Uterus (tissue), 4 donors: ENCODE results near the gene IRAK1. TPM values are rescaled to one million over a fixed set of nuclear protein-coding genes. Genes with fewer than 3 reads are reported as not detected.

Source experiments
- DNase-seq, 2 donors: peaks; one replicate each; pipeline ENCODE4 v3.0.0-alpha.2; 2019 to 2020
- H3K27ac ChIP-seq, 2 donors: fragments of 200-600 bp; sonication (generic); 1 replicate in 1 of 2; 2 replicates in 1 of 2; pipeline ENCODE4 v1.5.1; 2016 to 2018
- H3K27me3 ChIP-seq, 2 donors: fragments of 200-600 bp; sonication (generic); one replicate each; pipeline ENCODE4 v1.5.1; 2018 to 2019; ENCODE audit warnings: control low read depth in 1 of 2
- H3K36me3 ChIP-seq, 2 donors: fragments of 200-600 bp; sonication (generic); one replicate each; pipeline ENCODE4 v1.5.1; 2019; ENCODE audit warnings: control low read depth in 1 of 2
- H3K4me1 ChIP-seq, 2 donors: fragments of 200-600 bp; sonication (generic); one replicate each; pipeline ENCODE4 v1.5.1; 2018 to 2019; ENCODE audit warnings: control low read depth in 1 of 2
- H3K4me3 ChIP-seq, 2 donors: fragments of 200-600 bp; sonication (generic); 1 replicate in 1 of 2; 2 replicates in 1 of 2; pipeline ENCODE4 v1.5.1; 2018 to 2019; ENCODE audit warnings: mild to moderate bottlenecking in 1 of 2
- H3K9me3 ChIP-seq, 2 donors: fragments of 200-600 bp; sonication (generic); one replicate each; pipeline ENCODE4 v1.5.1; 2019; ENCODE audit warnings: control low read depth in 1 of 2
- POLR2A ChIP-seq, 2 donors: fragments of 450-650 bp; IDR thresholded peaks; one replicate each; pipeline ENCODE4 v1.6.1; 2016; ENCODE audit warnings: antibody characterized with exemption in 2 of 2, mild to moderate bottlenecking in 1 of 2, moderate library complexity in 1 of 2
- intact Hi-C: fragments of 100-400 bp; cut with DNase I; formaldehyde crosslinking; loops from one replicate; pipeline ENCODE4 v1.15.1; 2023; ENCODE audit warnings: low total_unique reads
- total RNA-seq, 4 donors: library from RNA; depleted of rRNA in 3 of 4; stranded (reverse); fragments of >200 nt in 3 of 4; gene quantifications; one replicate each; pipeline versions ENCODE4 v1.1.0 to v1.2.4, GENCODE V29; 2014 to 2023
- TF ChIP-seq, protein P1 (sequence below), 4 experiments: fragments of 200-600 bp in 2 of 4; fragments of 450-650 bp in 2 of 4; sonication (generic) in 2 of 4; IDR thresholded peaks; one replicate each; pipeline ENCODE4 v1.5.1; 2016 to 2019; ENCODE audit warnings: antibody characterized with exemption in 4 of 4, mild to moderate bottlenecking in 2 of 4, moderate library complexity in 1 of 4
- donor health status: DM: yes; HTN: yes; CAD: no.

Gene IRAK1
- total RNA-seq, 4 donors from 2014 or later: 9.7 to 52.6 (median 35.8) TPM

DNA sequence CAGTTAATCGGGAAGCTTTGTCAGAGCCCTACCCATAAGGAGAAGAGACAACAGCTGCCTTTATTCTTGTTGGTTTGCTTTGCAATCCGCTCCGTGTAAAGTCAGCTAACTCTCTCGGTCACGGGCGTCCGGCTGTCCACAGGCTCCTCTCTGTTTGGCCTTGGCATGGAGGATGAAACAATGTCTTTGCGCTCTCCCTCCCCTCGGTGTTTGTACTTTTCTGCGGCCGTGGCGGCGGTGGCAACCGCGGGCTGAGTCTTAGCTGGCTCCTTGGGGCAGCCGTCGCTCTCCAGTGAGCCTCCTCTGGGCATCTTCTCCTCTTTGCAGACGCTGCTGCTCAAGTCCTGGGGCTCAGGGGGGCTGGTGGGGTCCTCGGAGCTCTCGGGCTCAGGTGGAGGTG lies 10.6 kb upstream of the IRAK1 start:
- intact Hi-C loops: no loop called here
- no peaks in the 10 kb centered on the region for H3K27me3 ChIP-seq
- no peaks in the 10 kb centered on the region for H3K36me3 ChIP-seq
- no peaks in the 10 kb centered on the region for H3K9me3 ChIP-seq
- no peak for DNase-seq
- no peak overlapping the region for H3K27ac ChIP-seq
- TF ChIP-seq, protein P1, sequence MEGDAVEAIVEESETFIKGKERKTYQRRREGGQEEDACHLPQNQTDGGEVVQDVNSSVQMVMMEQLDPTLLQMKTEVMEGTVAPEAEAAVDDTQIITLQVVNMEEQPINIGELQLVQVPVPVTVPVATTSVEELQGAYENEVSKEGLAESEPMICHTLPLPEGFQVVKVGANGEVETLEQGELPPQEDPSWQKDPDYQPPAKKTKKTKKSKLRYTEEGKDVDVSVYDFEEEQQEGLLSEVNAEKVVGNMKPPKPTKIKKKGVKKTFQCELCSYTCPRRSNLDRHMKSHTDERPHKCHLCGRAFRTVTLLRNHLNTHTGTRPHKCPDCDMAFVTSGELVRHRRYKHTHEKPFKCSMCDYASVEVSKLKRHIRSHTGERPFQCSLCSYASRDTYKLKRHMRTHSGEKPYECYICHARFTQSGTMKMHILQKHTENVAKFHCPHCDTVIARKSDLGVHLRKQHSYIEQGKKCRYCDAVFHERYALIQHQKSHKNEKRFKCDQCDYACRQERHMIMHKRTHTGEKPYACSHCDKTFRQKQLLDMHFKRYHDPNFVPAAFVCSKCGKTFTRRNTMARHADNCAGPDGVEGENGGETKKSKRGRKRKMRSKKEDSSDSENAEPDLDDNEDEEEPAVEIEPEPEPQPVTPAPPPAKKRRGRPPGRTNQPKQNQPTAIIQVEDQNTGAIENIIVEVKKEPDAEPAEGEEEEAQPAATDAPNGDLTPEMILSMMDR (IDR thresholded peaks at IDR 0.05): no peak
- no peak for TF ChIP-seq POLR2A (IDR thresholded peaks at IDR 0.05)
- H3K4me1 ChIP-seq: no peaks in the 10 kb centered on the region
- no peak overlapping the region for H3K4me3 ChIP-seq

DNA sequence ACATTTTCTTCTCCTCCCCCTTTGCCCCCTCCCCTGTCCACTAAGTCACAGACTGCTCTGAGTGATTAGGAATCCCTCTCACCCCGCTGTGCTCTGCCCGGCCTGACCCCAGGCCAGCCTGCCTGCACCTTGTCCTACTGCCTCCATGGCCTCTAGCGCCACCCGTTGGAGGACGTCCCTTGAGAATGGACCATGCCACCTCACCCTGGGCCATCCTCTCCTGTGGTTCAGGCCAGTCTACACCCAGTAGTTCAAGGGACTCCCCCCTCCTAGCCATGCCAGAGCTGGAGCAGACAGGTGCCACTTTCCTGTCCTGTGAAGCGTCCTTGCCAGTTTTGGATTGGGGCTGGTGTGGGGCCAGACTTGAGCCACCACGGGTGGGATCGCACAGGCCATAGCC lies 9.7 kb upstream of the IRAK1 start:
- intact Hi-C loops: no loop called here
- TF ChIP-seq POLR2A (IDR thresholded peaks at IDR 0.05): no peak
- TF ChIP-seq, protein P1 (IDR thresholded peaks at IDR 0.05): no peak
- Histone ChIP-seq H3K9me3 (no peaks in the 10 kb centered on the region), H3K27me3 (no peaks in the 10 kb centered on the region), H3K4me3 (no peak overlapping the region), H3K4me1 (no peaks in the 10 kb centered on the region), H3K27ac (no peak overlapping the region), H3K36me3 (no peaks in the 10 kb centered on the region)
- no peak for DNase-seq

- no peak overlapping the region for H3K4me3 ChIP-seq
- intact Hi-C loops: no loop called here
- TF ChIP-seq, protein P1 (IDR thresholded peaks at IDR 0.05): no peak
- TF ChIP-seq POLR2A (IDR thresholded peaks at IDR 0.05): no peak
- no peak overlapping the region for H3K27ac ChIP-seq
- DNase-seq: no peak
- H3K4me1 ChIP-seq: no peaks in the 10 kb centered on the region
- no peaks in the 10 kb centered on the region for H3K36me3 ChIP-seq
- no peaks in the 10 kb centered on the region for H3K9me3 ChIP-seq
- no peaks in the 10 kb centered on the region for H3K27me3 ChIP-seq
Observed at GRCh38 chrX:154028502-154029184, 8.9 kb upstream of the IRAK1 start.

GRCh38 chrX:154027986-154028385 lies 8.3 kb upstream of the IRAK1 start:
- Histone ChIP-seq H3K27me3 (no peaks in the 10 kb centered on the region), H3K4me1 (no peaks in the 10 kb centered on the region), H3K9me3 (no peaks in the 10 kb centered on the region), H3K4me3 (no peak overlapping the region), H3K27ac (no peak overlapping the region), H3K36me3 (no peaks in the 10 kb centered on the region)
- intact Hi-C loops: no loop called here
- DNase-seq: no peak
- TF ChIP-seq, protein P1 (IDR thresholded peaks at IDR 0.05): no peak

GRCh38 chrX:154027022-154027402 lies 7.3 kb upstream of the IRAK1 start:
- Histone ChIP-seq H3K4me3 (no peak overlapping the region), H3K36me3 (no peaks in the 10 kb centered on the region), H3K27ac (no peak overlapping the region), H3K27me3 (no peaks in the 10 kb centered on the region), H3K9me3 (no peaks in the 10 kb centered on the region), H3K4me1 (no peaks in the 10 kb centered on the region)
- DNase-seq: no peak
- intact Hi-C loops: no loop called here
- TF ChIP-seq, protein P1 (IDR thresholded peaks at IDR 0.05): no peak
- TF ChIP-seq POLR2A (IDR thresholded peaks at IDR 0.05): no peak
